Measurements from ENCODE around the gene GPR183.
A peak's percentile ranks its signal among the peaks of the same experiment; 100 is the strongest.

Gene GPR183

DNA sequence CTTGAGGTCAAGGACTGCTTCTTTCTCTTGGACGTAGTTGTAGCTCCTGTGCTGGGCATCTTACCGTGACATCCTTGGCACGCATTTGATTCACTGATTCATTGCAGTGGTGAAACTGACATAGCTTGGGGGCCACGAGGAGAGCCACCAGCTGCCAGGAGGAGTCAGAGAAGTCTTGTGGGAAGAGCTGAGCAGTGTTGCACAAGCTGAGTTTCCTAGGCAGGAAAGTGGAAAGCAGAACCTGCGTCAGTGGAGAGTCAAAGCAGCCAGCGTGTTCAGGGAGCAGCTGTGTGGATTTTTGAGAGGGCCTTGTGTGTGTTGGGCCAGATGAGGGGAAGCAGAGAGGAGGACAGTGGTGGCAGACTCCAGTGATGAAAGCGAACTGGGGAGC lies 5.3 kb upstream of the GPR183 start:
- Histone ChIP-seq H2BK120ac (ENCODE audit: low read depth, low read length) (no peak overlapping the region), H3K79me1 (replicated peaks; ENCODE audit: low read length, poor library complexity, severe bottlenecking) (peaks cover 21% of the 10 kb centered on the region), H3K4me2 (ENCODE audit: low read length, poor library complexity, severe bottlenecking) (no peak overlapping the region), H3K27ac (ENCODE audit: low read length, poor library complexity, severe bottlenecking) (no peak overlapping the region), H3K14ac (ENCODE audit: low read length in 2 of 2) (peak overlapping the region in 1 of 2 experiments; percentile 44), H4K91ac (ENCODE audit: low read length) (no peak overlapping the region), H3K9ac (ENCODE audit: low read length) (peak overlapping the region; percentile 82), H3K27me3 (ENCODE audit: control insufficient read depth in 1 of 2, insufficient read depth in 1 of 2, low read length in 2 of 2) (no peaks in the 10 kb centered on the region), H2AK5ac (ENCODE audit: low read length, severe bottlenecking) (no peak overlapping the region), H2BK12ac (ENCODE audit: low read length in 2 of 2) (peak overlapping the region in 1 of 2 experiments; percentile 66), H3K36me3 (ENCODE audit: control insufficient read depth in 1 of 2, insufficient read depth in 2 of 2, low read depth in 1 of 2, low read length in 2 of 2) (peaks cover 0 to 5% of the 10 kb centered on the region in 2 experiments), H2BK5ac (ENCODE audit: low read depth, low read length, poor library complexity, severe bottlenecking) (no peak overlapping the region), H3K4me1 (ENCODE audit: control insufficient read depth, insufficient read depth, low read depth, low read length) (peaks cover 17% of the 10 kb centered on the region), H3K4me3 (ENCODE audit: insufficient read depth in 1 of 2, low read depth in 1 of 2, low read length in 2 of 2) (peak overlapping the region in 1 of 2 experiments; percentile 34), H3K9me3 (ENCODE audit: control insufficient read depth, low read length) (no peaks in the 10 kb centered on the region), H3K23ac (ENCODE audit: low read length in 2 of 2) (no peak overlapping the region), H4K8ac (ENCODE audit: low read length) (no peak overlapping the region), H3K18ac (ENCODE audit: low read depth in 1 of 2, low read length in 2 of 2) (peak overlapping the region in 1 of 2 experiments; percentile 5), H2AFZ (ENCODE audit: low read depth, low read length) (no peak overlapping the region), H3K4ac (ENCODE audit: low read depth in 1 of 2, low read length in 2 of 2) (no peak overlapping the region), H2BK15ac (ENCODE audit: low read depth, poor library complexity, severe bottlenecking) (no peak overlapping the region)
- peak; percentile 86 for DNase-seq
- 96% methylated on average over 7 of the region's 7 CpGs for WGBS

DNA sequence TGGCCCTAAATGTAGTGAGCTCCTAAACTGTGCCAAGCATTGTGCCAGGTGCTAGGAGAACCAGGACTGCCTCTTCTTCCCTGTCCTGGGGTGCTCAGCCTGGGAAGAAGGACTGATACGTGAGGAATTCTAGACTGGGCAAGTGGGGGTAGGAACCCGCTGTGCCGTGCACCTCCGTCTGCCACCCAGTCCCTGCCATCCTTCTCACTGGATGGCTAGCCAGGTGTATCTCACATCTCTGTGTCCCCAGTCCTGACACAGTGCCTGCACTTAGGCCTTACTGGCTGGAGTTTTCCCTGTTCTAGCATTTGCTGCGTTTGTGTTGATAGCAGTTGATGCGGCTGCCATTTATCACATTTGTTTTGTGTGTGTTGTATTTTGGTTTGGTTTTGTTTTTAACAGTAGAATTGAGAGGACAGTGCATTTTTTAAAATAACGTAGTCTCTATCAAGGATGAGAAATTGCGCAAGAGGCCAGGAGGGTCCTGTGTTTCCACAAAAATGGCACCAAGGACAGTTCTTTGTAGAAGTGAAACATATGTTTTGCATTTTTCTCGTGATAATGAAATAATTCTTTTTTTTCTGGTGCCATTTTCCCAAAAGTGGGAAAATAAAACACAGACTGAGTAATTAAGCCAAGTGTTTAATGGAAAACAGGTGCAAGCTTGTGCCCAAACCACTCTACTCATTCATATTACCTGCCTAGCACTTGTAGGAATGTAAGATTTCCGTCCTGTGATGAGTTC lies 4.7 kb upstream of the GPR183 start:
- Histone ChIP-seq H3K14ac (ENCODE audit: low read length in 2 of 2) (peak overlapping the region in 1 of 2 experiments; percentile 73), H2BK120ac (ENCODE audit: low read depth, low read length) (no peak overlapping the region), H3K27ac (ENCODE audit: low read length, poor library complexity, severe bottlenecking) (no peak overlapping the region), H3K9ac (ENCODE audit: low read length) (peak overlapping the region; percentile 60), H4K91ac (ENCODE audit: low read length) (no peak overlapping the region), H3K4me2 (ENCODE audit: low read length, poor library complexity, severe bottlenecking) (no peak overlapping the region), H3K23ac (ENCODE audit: low read length in 2 of 2) (peak overlapping the region in 1 of 2 experiments; percentile 88), H3K36me3 (ENCODE audit: control insufficient read depth in 1 of 2, insufficient read depth in 2 of 2, low read depth in 1 of 2, low read length in 2 of 2) (peaks cover 0 to 5% of the 10 kb centered on the region in 2 experiments), H2AK5ac (ENCODE audit: low read length, severe bottlenecking) (no peak overlapping the region), H3K27me3 (ENCODE audit: control insufficient read depth in 1 of 2, insufficient read depth in 1 of 2, low read length in 2 of 2) (no peaks in the 10 kb centered on the region), H3K79me1 (replicated peaks; ENCODE audit: low read length, poor library complexity, severe bottlenecking) (peaks cover 21% of the 10 kb centered on the region), H2BK5ac (ENCODE audit: low read depth, low read length, poor library complexity, severe bottlenecking) (no peak overlapping the region), H3K9me3 (ENCODE audit: control insufficient read depth, low read length) (no peaks in the 10 kb centered on the region), H4K8ac (ENCODE audit: low read length) (no peak overlapping the region), H3K4me1 (ENCODE audit: control insufficient read depth, insufficient read depth, low read depth, low read length) (peaks cover 17% of the 10 kb centered on the region), H3K4ac (ENCODE audit: low read depth in 1 of 2, low read length in 2 of 2) (no peak overlapping the region), H2BK15ac (ENCODE audit: low read depth, poor library complexity, severe bottlenecking) (no peak overlapping the region), H3K18ac (ENCODE audit: low read depth in 1 of 2, low read length in 2 of 2) (peak overlapping the region in 1 of 2 experiments; percentile 52), H2AFZ (ENCODE audit: low read depth, low read length) (no peak overlapping the region), H2BK12ac (ENCODE audit: low read length in 2 of 2) (peak overlapping the region in 1 of 2 experiments; percentile 79), H3K4me3 (ENCODE audit: insufficient read depth in 1 of 2, low read depth in 1 of 2, low read length in 2 of 2) (peak overlapping the region in 1 of 2 experiments; percentile 34)
- 96% methylated on average over 10 of the region's 10 CpGs for WGBS
- no peak for DNase-seq

- Histone ChIP-seq H3K4ac (ENCODE audit: low read depth in 1 of 2, low read length in 2 of 2) (peak overlapping the region in 1 of 2 experiments; percentile 32), H2BK5ac (ENCODE audit: low read depth, low read length, poor library complexity, severe bottlenecking) (no peak overlapping the region), H3K18ac (ENCODE audit: low read depth in 1 of 2, low read length in 2 of 2) (peak overlapping the region in 1 of 2 experiments; percentile 28), H3K14ac (ENCODE audit: low read length in 2 of 2) (no peak overlapping the region), H3K23ac (ENCODE audit: low read length in 2 of 2) (no peak overlapping the region), H3K4me2 (ENCODE audit: low read length, poor library complexity, severe bottlenecking) (no peak overlapping the region), H4K91ac (ENCODE audit: low read length) (no peak overlapping the region), H2BK120ac (ENCODE audit: low read depth, low read length) (no peak overlapping the region), H3K27me3 (ENCODE audit: control insufficient read depth in 1 of 2, insufficient read depth in 1 of 2, low read length in 2 of 2) (no peaks in the 10 kb centered on the region), H3K36me3 (ENCODE audit: control insufficient read depth in 1 of 2, insufficient read depth in 2 of 2, low read depth in 1 of 2, low read length in 2 of 2) (peaks cover 0 to 5% of the 10 kb centered on the region in 2 experiments), H3K9me3 (ENCODE audit: control insufficient read depth, low read length) (no peaks in the 10 kb centered on the region), H2BK15ac (ENCODE audit: low read depth, poor library complexity, severe bottlenecking) (no peak overlapping the region), H3K4me3 (ENCODE audit: insufficient read depth in 1 of 2, low read depth in 1 of 2, low read length in 2 of 2) (no peak overlapping the region), H3K27ac (ENCODE audit: low read length, poor library complexity, severe bottlenecking) (no peak overlapping the region), H3K9ac (ENCODE audit: low read length) (peak overlapping the region; percentile 71), H2AK5ac (ENCODE audit: low read length, severe bottlenecking) (no peak overlapping the region), H4K8ac (ENCODE audit: low read length) (no peak overlapping the region), H3K4me1 (ENCODE audit: control insufficient read depth, insufficient read depth, low read depth, low read length) (peaks cover 12% of the 10 kb centered on the region), H2AFZ (ENCODE audit: low read depth, low read length) (no peak overlapping the region), H2BK12ac (ENCODE audit: low read length in 2 of 2) (peak overlapping the region in 1 of 2 experiments; percentile 79), H3K79me1 (replicated peaks; ENCODE audit: low read length, poor library complexity, severe bottlenecking) (peaks cover 20% of the 10 kb centered on the region)
- WGBS, result 60% methylated on average over 4 of the region's 4 CpGs
- peak; percentile 65 for DNase-seq
These were observed 3.9 kb upstream of the GPR183 start for GRCh38 chr13:99311137-99311536.

- Histone ChIP-seq H3K27me3 (ENCODE audit: control insufficient read depth in 1 of 2, insufficient read depth in 1 of 2, low read length in 2 of 2) (no peaks in the 10 kb centered on the region), H2BK5ac (ENCODE audit: low read depth, low read length, poor library complexity, severe bottlenecking) (no peak overlapping the region), H2BK12ac (ENCODE audit: low read length in 2 of 2) (no peak overlapping the region), H3K4ac (ENCODE audit: low read depth in 1 of 2, low read length in 2 of 2) (no peak overlapping the region), H3K23ac (ENCODE audit: low read length in 2 of 2) (no peak overlapping the region), H3K14ac (ENCODE audit: low read length in 2 of 2) (no peak overlapping the region), H3K27ac (ENCODE audit: low read length, poor library complexity, severe bottlenecking) (no peak overlapping the region), H3K79me1 (replicated peaks; ENCODE audit: low read length, poor library complexity, severe bottlenecking) (peaks cover 18% of the 10 kb centered on the region), H3K36me3 (ENCODE audit: control insufficient read depth in 1 of 2, insufficient read depth in 2 of 2, low read depth in 1 of 2, low read length in 2 of 2) (peaks cover 0 to 5% of the 10 kb centered on the region in 2 experiments), H2BK15ac (ENCODE audit: low read depth, poor library complexity, severe bottlenecking) (no peak overlapping the region), H3K4me3 (ENCODE audit: insufficient read depth in 1 of 2, low read depth in 1 of 2, low read length in 2 of 2) (no peak overlapping the region), H2BK120ac (ENCODE audit: low read depth, low read length) (peak overlapping the region; percentile 15), H3K9me3 (ENCODE audit: control insufficient read depth, low read length) (no peaks in the 10 kb centered on the region), H4K91ac (ENCODE audit: low read length) (no peak overlapping the region), H3K4me2 (ENCODE audit: low read length, poor library complexity, severe bottlenecking) (no peak overlapping the region), H3K18ac (ENCODE audit: low read depth in 1 of 2, low read length in 2 of 2) (no peak overlapping the region), H2AK5ac (ENCODE audit: low read length, severe bottlenecking) (no peak overlapping the region), H2AFZ (ENCODE audit: low read depth, low read length) (no peak overlapping the region), H3K4me1 (ENCODE audit: control insufficient read depth, insufficient read depth, low read depth, low read length) (peaks cover 11% of the 10 kb centered on the region), H4K8ac (ENCODE audit: low read length) (no peak overlapping the region), H3K9ac (ENCODE audit: low read length) (peak overlapping the region; percentile 71)
- peak; percentile 94 for DNase-seq
- WGBS, result 38% methylated on average over 3 of the region's 4 CpGs
These were observed 3.3 kb upstream of the GPR183 start for GRCh38 chr13:99310382-99311031.
